ENCODE results near the gene SSH2.
"Not testable (repeated sequence)": the region's sequence is repeated elsewhere in the genome, so short reads cannot be mapped to it uniquely, and the experiment has no call there.

SSH2 gene, protein sequence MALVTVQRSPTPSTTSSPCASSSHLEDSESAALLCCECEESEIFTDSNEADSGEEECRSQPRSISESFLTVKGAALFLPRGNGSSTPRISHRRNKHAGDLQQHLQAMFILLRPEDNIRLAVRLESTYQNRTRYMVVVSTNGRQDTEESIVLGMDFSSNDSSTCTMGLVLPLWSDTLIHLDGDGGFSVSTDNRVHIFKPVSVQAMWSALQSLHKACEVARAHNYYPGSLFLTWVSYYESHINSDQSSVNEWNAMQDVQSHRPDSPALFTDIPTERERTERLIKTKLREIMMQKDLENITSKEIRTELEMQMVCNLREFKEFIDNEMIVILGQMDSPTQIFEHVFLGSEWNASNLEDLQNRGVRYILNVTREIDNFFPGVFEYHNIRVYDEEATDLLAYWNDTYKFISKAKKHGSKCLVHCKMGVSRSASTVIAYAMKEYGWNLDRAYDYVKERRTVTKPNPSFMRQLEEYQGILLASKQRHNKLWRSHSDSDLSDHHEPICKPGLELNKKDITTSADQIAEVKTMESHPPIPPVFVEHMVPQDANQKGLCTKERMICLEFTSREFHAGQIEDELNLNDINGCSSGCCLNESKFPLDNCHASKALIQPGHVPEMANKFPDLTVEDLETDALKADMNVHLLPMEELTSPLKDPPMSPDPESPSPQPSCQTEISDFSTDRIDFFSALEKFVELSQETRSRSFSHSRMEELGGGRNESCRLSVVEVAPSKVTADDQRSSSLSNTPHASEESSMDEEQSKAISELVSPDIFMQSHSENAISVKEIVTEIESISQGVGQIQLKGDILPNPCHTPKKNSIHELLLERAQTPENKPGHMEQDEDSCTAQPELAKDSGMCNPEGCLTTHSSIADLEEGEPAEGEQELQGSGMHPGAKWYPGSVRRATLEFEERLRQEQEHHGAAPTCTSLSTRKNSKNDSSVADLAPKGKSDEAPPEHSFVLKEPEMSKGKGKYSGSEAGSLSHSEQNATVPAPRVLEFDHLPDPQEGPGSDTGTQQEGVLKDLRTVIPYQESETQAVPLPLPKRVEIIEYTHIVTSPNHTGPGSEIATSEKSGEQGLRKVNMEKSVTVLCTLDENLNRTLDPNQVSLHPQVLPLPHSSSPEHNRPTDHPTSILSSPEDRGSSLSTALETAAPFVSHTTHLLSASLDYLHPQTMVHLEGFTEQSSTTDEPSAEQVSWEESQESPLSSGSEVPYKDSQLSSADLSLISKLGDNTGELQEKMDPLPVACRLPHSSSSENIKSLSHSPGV (N-terminal part only)

DNA sequence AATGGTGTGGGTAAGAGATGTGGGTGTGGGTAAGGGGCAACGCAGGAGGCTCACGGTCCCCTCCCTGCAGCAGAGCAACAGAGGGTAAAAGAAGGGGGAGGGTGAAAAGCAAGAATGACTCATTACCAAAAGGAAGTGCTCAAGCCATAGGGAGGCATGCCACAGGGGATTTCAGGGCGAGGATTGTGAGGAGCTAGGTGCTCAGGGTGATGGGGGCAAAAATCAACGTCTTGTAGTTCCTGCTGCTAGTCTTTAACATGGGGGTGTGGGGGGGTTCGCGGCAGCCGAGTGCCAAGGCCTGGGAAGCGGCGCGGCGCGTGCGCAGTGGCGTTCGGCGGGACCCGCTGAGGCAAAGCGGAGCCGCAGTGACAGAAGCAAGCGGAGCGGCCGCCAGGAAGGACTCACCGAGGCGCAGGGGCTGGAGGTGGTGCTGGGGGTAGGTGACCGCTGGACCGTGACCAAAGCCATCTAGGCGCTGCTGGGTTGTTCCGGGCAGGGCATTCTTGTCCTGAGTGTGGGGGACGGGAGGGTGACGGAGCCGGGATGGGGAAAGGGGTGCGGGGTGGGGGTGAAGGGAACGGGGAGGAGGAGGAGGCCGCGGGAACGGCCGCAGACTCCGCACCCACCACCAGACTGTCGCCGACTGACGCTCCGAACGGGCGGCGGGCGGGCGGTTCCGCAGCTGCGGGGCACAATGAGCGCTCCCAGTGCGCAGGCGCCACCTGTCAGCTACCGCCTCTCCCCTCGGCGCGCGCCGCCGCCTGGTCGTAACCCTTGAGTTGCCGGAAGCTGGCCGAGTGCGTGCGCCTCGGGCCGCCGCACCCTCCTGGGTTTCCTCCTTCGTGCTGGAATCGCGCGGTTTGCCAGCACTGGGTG, at the start of gene SSH2:
Gene SSH2, minus strand, starts transcription at position 696 of the 876 bp plus-strand sequence. Its CDS starts 228 bp downstream, at position 468.
- peak; percentile 81 for DNase-seq (ENCODE audit: low spot score)

DNA sequence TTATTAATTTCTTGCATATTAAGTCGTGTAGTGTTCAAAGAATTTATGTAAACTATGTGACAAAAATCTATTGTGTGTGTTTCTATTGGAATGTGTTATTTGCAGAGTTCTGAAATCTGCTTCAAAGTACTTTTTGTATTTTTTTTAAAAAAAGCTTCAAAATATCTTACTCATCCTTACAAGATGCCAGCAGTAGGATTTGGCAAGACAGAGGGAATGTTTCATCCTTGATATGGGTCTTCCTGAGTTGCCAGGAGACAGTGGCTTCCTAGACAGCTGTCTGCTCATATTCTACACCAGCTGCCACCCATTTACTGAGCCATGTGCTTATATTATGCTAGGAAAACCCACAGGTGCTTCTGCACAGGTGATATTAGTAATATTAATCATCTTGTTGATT, 47.8 kb upstream of the SSH2 start:
- no peak for DNase-seq (ENCODE audit: low spot score)

DNA sequence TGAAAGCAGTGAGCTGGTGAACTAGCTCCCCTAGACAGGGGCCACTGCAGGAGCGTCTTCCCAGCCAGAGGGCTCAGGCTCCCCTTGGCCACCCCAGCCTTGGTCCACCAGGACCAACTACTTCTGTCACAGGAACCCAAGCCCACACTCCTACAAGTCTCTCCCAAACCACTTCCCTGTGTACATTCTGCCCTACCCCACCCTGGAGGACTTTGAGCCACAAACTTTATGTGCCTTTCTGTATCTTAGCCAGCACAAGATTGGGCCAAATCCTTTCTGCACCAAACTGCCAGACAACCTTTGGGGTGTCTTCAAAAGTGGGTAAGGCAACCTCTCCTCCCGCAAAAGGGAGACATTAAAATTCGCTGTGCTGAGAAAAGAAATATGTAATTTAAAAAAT, 43.0 kb upstream of the SSH2 start:
- DNase-seq (ENCODE audit: low spot score) = no peak

DNA sequence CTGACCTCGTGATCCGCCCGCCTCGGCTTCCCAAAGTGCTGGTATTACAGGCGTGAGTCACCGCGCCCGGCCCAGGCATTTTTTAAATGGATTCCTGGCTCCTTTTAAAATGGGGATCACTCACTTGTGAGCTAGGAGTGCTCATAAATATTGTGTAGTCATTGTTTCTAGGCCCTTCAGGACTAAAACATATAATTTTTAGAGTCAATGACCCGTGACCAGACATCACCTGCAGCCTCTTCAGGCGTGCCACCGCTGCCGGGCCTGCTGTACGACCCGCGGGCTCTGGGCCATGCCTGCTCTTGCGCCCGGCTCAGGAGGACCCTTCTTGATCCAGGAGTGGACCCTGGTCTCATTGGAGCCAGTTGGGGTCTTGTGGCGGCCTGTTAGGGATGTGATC, 42.2 kb upstream of the SSH2 start:
- DNase-seq (ENCODE audit: low spot score) = no peak

DNA sequence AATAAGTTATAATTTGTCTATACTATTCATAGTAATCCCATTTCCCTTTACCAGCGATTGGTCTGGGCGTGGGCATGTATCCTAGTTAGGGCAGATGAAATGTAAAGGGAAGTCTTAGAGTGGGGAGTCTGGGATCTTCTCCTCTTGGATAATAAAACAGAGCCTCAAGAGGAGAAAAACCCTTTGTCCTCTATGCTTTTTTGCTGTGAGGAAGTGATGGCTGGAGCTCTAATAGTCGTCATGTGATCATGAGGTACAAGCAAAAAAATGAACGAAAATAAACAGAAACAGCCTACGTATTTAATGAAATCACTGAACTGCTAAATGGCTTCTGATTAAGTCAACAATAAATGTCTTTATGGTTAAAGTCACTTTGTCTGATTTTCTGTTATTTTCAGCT, 38.2 kb upstream of the SSH2 start:
- DNase-seq (ENCODE audit: low spot score) = no peak

DNA sequence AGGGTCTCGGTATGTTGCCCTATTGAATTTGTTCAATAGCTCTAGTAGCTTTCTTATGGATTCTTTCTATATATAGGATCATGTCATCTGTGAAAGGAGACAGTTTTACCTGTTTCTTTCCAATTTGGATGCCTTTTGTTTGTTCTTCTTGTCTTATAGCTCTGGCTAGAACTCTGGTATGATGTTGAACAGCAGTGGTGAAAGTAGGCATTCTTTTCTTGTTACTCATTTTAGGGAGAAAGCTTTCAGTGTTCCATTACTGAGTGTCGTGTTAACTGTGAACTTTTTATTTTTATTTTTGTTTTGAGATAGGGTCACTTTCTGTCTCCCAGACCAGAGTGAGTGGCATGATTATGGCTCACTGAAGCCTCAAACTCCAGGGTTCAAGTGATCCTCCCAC, 32.6 kb upstream of the SSH2 start:
- DNase-seq (ENCODE audit: low spot score) = no peak

DNA sequence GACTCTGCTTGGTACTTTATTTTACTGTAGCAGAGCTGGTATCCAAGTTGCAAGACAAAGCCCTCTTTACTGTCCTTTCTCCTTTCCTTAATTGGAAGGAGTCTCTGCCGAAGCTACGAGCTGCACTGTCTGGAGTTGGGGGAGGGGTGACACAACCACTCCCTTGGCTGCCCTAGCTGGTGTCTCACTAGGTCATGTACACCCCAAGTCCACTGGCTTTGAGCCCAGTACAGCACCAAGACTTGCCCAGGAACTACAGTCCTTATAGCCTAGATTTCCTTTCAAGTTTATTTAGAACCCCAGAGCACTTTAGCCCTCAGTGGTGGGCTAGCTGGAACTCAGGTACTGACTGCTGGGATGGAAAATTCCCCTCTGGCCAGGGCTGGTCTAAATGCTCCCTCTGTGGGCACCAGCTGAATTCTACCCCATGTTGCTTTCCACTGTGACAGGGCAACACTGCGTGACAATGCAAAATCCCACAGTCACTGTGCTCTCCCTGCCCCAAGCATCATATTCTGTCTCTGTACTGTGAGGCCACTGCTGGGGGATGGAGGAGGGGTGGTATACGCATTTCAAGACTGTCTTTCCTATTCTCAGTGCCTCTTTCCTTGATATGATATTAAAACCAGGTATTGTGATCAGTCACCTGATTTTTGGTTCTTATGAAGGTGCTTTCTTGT, 29.8 kb upstream of the SSH2 start:
- no peak for DNase-seq (ENCODE audit: low spot score)

DNA sequence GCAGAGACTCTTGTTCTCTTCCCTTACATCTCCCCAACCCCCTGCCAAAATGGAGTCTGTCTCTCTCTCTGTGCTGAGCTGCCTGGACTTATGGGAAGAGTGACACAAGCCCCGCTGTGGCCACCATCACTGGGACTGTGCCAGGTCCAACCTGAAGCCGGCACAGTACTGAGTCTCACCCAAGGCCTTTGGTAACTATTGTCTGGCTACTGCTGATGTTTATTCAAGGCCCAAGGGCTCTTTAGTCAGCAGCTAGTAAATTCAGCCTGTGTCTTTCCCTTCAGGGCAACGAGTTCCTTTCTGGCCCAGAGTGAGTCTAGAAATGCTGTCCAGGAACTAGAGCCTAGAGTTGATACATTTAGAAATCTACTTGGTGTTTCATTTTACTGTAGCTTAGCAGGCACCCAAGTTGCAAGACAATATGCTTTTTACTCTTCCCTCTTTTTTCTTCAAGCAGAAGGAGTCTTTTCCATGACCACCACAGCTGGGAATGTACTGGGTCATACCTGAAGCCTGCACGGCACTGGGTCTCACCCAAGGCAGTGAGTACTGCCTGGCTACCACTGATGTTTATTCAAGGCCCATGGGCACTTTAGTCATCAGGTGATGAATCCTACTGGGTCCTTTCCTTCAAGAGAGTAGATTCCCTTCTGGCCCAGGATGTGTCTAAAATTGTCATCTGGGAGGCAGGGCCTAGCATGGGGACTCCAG, 29.1 kb upstream of the SSH2 start:
- no peak for DNase-seq (ENCODE audit: low spot score)

DNA sequence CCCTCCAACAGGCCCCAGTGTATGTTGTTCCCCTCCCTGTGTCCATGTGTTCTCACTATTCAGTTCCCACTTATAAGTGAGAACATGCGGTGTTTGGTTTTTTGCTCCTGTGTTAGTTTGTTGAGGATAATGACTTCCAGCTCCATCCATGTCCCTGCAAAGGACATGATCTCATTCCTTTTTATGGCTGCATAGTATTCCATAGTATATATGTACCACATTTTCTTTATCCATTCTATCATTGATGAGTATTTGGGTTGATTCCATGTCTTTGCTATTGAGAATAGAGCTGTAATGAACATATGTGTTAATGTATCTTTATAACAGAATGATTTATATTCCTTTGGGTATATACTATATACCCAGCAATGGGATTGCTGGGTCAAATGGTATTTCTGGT, 27.5 kb upstream of the SSH2 start:
- not testable (repeated sequence) for DNase-seq (ENCODE audit: low spot score)

DNA sequence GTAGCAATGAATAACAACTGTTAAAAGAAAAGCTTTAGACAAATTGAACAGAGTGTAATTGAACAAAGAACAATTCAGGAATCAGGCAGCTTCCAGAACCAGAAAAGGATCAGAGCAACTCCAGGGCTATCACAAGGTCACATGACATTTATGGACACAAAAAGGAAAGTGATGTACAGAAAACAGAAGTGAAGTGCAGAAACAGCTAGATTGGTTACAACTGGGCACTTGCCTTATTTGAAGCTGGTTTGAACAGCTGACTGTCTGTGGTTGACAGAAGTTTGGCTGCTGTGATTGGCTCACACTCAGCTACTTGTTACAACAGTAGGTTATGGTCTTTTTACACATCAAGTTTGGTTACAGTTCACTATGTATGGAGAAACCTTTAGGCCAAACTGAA, 26.2 kb upstream of the SSH2 start:
- DNase-seq (ENCODE audit: low spot score) = no peak

DNA sequence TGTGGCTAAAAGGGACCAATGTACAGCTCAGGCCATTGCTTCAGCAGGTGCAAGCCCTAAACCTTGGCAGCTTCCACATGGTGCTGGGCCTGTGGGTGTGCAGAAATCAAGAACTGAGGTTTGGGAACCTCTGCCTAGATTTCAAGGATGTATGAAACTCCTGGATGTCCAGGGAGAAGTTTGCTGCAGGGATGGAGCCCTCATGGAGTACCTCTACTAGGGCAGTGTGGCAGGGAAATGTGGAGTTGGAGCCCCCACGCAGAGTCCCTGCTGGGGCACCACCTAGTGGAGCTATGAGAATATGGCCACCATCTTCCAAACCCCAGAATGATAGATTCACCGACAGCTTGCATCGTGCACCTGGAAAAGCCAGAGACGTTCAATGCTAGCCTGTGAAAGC, 24.4 kb upstream of the SSH2 start:
- no peak for DNase-seq (ENCODE audit: low spot score)

DNA sequence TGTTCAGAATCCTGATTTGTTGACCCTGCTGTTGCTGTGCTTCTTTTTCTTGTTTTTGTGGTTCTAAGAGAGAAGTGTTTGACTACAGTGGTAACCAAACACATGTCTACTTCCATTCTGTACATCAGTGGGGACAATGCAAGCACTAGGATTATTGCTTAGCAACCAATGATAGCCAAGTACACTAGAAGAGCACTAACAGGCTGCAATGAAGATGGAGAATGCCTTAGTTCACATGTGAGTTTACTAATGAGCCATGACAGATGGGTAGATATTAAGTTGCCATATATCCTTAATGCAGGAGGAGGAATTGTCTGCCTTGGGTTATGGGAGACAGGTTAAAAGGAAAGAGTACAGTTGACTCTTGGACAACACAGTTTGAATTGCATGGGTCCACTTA, 19.7 kb upstream of the SSH2 start:
- no peak for DNase-seq (ENCODE audit: low spot score)

DNA sequence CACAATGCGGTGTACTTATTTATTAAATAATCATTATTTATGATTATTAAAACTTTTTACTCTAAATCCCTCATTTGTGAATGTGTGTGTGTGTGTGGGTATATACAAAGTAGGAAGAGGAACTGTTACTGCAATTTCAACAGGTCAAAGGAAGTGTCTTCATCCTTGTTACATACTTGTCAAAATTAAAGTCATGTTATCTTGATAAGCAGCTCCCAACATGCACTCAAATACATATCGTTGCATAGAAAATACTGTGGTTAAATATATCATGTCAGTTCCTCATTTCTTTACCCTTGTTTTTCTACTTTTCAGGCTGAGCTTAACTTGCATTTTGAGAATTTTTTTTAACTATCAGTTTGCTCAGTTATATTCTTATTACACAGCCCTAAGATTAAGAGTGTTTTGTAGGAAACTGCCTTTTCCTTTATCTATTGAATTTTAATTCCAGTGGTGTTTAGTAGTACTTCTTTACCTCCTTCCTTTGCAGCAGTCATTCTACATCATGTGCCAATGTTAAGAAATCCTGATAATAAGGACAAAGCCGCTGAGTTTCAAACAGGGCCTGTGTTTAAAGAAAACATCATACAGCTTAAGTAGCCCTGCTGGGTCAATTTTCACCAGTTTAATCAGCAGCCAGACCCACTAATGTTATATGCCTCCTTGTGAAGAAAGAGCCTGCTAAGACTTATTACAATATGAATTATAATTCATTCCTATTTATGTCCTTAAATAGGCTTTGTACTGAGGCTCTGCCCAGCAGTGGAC, 18.6 kb upstream of the SSH2 start:
- DNase-seq (ENCODE audit: low spot score) = peak; percentile 53

DNA sequence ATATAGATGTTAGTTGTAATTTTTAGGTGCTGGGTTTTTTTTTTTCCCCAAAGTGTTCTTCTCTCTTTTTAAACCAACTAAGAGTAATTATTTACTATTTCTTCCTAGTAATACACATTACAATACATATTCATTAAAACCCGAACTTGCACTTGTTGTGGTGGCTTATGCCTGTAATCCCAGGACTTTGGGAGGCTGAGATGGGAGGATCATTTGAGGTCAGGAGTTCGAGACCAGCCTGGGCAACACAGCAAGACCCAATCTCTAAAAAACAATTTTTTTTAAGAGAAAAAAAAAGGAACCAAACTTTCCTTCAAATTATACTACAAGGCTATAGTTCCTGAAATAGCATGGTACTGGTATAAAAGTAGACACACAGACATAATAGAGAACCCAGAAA, 15.3 kb upstream of the SSH2 start:
- no peak for DNase-seq (ENCODE audit: low spot score)

DNA sequence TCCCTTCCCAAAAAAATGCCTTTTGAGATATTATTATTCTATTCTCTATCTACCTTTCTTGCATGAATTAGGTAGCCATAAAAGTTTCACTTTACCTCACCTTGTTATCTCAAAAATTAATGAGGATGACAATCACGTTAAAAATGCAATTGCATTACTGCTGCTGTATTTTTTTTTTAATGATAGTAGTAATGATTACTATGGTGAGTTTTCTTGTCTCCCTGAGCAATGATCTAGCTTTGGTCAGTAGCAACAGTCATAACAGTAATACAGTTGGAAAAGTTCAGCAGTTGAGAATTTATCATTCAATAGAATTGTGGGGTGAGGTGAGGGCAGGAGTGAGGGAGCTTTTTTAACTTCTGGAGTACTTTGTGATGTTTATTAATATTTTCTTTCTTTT, 11.3 kb upstream of the SSH2 start, which contains the start of gene EFCAB5:
Gene EFCAB5, plus strand, starts transcription at position 301 of the 400 bp plus-strand sequence. CDS start 163 bp downstream, outside the sequence.
- DNase-seq (ENCODE audit: low spot score) = no peak

DNA sequence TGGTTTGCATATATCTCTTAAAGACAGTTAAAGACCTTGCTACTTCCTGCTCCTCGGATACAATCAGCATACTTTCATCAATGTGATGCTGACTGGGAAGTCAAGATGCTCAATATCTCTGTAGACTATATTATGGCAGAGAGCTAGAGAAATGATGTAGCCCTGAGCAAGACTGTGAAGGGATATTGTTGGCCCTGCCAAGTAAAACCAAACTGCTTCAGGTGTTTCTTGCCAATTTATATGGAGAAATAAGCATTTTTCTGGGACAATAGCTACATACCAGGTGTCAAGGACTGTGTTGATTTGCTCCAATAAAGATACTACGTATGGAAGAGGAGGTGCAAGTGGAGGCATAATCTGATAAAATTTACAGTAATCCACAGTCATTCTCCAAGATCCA, 6.7 kb upstream of the SSH2 start:
- DNase-seq (ENCODE audit: low spot score) = no peak

DNA sequence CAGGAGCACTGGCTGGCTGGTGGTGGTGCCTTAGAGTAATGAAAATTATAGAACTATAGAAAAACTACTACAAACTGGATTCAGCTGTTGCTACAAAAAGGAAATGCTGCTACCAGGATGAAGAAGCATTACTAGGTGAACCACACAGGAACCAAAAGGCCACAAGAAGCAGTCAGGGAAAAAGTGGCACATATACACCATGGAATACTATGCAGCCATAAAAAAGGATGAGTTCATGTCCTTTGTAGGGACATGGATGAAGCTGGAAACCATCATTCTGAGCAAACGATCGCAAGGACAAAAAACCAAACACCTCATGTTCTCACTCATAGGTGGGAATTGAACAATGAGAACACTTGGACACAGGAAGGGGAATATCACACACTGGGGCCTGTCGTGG, 5.9 kb upstream of the SSH2 start:
- DNase-seq (ENCODE audit: low spot score) = not testable (repeated sequence)

DNA sequence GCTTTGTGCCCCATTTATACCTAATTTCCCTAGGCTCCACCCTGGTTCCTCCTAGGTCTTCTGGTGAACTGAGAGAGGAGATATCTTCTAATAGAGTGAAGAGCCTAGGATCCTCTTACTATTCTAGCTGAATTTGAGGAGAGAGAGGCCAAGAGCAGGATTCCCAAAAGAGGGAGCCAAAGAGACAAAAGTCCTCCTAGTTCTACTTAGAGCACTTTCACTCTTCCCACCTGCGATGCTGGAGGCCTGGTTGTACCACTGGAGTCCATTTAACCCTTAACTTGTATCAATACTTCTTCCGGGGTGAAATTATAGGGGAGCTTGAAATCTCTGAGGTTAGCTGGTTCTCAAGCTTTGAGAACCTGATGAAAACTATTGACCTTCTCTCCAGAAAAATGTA, 3.4 kb upstream of the SSH2 start:
- no peak for DNase-seq (ENCODE audit: low spot score)

DNA sequence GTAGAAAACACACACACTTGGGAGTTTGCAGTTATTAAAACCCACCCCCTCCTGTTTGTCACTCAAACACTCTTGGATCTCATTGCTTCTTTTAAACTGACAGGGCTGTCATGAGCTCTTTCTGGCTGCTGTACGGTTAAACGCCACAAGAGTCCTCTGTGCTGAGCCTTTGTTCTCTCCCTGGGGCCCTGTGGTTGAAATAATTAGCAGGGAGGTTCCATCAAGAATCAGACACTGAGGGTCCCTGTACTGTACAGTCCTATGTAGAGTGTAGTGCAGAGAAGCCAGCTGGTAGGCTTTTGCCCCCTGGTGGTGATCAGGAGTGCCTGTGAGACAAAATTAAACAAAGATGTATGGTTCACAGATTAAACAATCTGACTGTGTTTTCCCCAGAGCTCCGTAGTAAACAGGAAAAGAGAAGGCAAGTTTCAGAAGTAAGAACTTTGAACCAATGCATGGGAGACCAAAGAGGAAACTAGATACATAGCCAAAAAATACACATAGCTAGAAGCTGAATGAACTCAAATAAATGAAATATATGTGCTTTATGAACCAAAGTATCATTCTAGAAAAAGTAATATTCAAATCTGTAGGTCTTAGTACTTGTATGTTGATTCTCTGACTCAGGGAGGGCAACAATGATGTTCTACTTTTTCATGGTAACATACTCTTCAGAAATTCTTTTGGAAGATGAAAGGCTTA, 1.4 kb upstream of the SSH2 start:
- peak; percentile 73 for DNase-seq (ENCODE audit: low spot score)

All from germinal center (tissue), 1 donor.